ENCODE measurements around the gene NTN3. TPM values are rescaled to one million over a fixed set of nuclear protein-coding genes. Genes with fewer than 3 reads are reported as not detected.
A peak's percentile ranks its signal among the peaks of the same experiment; 100 is the strongest.

The NTN3 gene
- total and polyA plus RNA-seq, 2 of the 8 experiments (the other 6 are each of a cell fraction or from before 2014, with no cell fraction given), result 0.30 to 0.34 TPM

DNA sequence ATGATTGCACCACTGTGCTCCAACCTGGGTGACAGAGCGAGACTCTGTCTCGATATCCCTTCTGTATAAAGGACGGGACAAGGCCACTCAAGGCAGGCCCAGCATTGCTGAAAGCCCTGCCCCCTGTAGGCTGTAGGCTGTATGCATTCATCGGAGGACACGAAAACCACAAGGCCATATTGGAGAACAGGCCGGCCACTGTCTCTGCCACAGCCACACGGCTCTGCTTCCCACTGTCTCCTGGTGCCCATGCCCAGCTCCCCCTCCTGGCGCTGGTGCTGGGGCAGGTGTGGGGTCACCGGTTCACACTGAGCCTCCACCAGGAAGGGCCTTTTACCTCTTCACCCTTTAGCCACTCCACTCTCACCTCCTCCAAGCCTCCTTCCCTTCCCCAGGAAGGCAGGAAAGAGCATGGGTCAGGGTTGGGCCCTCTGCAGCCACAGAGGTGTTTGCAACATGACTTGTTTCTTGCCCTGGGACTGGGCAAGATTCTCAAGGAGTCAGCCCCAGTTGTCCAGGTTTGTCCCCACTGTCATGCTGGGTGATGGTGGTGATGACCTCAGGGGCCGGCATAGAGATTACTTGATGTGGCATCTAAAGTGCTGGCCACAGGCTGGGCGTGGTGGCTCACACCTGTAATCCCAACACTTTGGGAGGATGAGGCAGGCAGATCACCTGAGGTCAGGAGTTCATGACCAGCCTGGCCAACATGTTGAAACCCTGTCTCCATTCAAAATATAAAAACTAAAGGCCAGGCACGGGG, 5.3 kb upstream of the NTN3 start (continued):
- TF ChIP-seq, protein P1, sequence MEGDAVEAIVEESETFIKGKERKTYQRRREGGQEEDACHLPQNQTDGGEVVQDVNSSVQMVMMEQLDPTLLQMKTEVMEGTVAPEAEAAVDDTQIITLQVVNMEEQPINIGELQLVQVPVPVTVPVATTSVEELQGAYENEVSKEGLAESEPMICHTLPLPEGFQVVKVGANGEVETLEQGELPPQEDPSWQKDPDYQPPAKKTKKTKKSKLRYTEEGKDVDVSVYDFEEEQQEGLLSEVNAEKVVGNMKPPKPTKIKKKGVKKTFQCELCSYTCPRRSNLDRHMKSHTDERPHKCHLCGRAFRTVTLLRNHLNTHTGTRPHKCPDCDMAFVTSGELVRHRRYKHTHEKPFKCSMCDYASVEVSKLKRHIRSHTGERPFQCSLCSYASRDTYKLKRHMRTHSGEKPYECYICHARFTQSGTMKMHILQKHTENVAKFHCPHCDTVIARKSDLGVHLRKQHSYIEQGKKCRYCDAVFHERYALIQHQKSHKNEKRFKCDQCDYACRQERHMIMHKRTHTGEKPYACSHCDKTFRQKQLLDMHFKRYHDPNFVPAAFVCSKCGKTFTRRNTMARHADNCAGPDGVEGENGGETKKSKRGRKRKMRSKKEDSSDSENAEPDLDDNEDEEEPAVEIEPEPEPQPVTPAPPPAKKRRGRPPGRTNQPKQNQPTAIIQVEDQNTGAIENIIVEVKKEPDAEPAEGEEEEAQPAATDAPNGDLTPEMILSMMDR (IDR thresholded peaks at IDR 0.05; ENCODE audit: control extremely low read depth in 1 of 3, insufficient read depth in 1 of 3, low read depth in 1 of 3, low read length in 3 of 3), result peak in 2 of 3 experiments; percentile 51 to 78; a peak in 3 of 4 replicates
- TF ChIP-seq CBX5 (IDR thresholded peaks at IDR 0.05; ENCODE audit: low read depth, low read length), result no peak
- TF ChIP-seq BRCA1 (IDR thresholded peaks at IDR 0.05; ENCODE audit: low read depth, low read length), result no peak
- no peak for TF ChIP-seq SP1 (IDR thresholded peaks at IDR 0.05; ENCODE audit: low read depth, low read length)
- no peak for TF ChIP-seq HDAC6 (IDR thresholded peaks at IDR 0.05; ENCODE audit: low read depth, low read length)
- 0 out of 2 replicates have a peak, but pooled peaks have one; percentile 41 for TF ChIP-seq FOSL1 (IDR thresholded peaks at IDR 0.05; ENCODE audit: insufficient read depth, low read depth, low read length)
- TF ChIP-seq HDAC2 (IDR thresholded peaks at IDR 0.05; ENCODE audit: borderline replicate concordance in 1 of 2, low read depth in 2 of 2, low read length in 2 of 2), result no peak
- TF ChIP-seq POLR2A (IDR thresholded peaks at IDR 0.05; ENCODE audit: control extremely low read depth in 1 of 2, low read depth in 2 of 2, low read length in 2 of 2), result 0 out of 3 replicates have a peak, but pooled peaks of 1 of the 2 experiments have one; percentile 18
- TF ChIP-seq RNF2 (IDR thresholded peaks at IDR 0.05; ENCODE audit: borderline replicate concordance, low read depth, low read length, missing control alignments, poor library complexity, severe bottlenecking), result no peak
- no peak for TF ChIP-seq EZH2 (IDR thresholded peaks at IDR 0.05; ENCODE audit: low read depth, low read length, severe bottlenecking)
- no peak for TF ChIP-seq JUND (IDR thresholded peaks at IDR 0.05; ENCODE audit: low read length)
- TF ChIP-seq KDM1A (IDR thresholded peaks at IDR 0.05; ENCODE audit: borderline replicate concordance, low read length), result no peak
- no peak for TF ChIP-seq TAF7 (optimal IDR thresholded peaks at IDR 0.05; ENCODE audit: borderline replicate concordance, low read depth, low read length)
- TF ChIP-seq BCL11A (IDR thresholded peaks at IDR 0.05; ENCODE audit: low read depth in 2 of 2, low read length in 2 of 2), result no peak
- no peak for TF ChIP-seq SP4 (IDR thresholded peaks at IDR 0.05; ENCODE audit: low read length)
- no peak for TF ChIP-seq SRF (IDR thresholded peaks at IDR 0.05; ENCODE audit: low read depth, low read length)
